Measurements from ENCODE around the gene TAOK3. TPM values are rescaled to one million over a fixed set of nuclear protein-coding genes. Genes with fewer than 3 reads are reported as not detected.
A peak's percentile ranks its signal among the peaks of the same experiment; 100 is the strongest.

TAOK3 gene
- total RNA-seq, 1 donor = 27.9 TPM

- H3K36me3 ChIP-seq (ENCODE audit: insufficient read depth, low read length) = no peaks in the 10 kb centered on the region
- H2AFZ ChIP-seq (ENCODE audit: low read length) = no peak overlapping the region
Observed at GRCh38 chr12:118373616-118374015, 909 bp upstream of the TAOK3 start.

GRCh38 chr12:118371321-118372282, 1.1 kb downstream of the TAOK3 start:
- no peak for DNase-seq (ENCODE audit: insufficient read length, low spot score, missing footprints)
- H3K9me3 ChIP-seq (ENCODE audit: low read depth, low read length) = no peaks in the 10 kb centered on the region
- peak overlapping the region; percentile 68 for H3K27ac ChIP-seq (ENCODE audit: low read depth, low read length)
- TF ChIP-seq, protein P1, sequence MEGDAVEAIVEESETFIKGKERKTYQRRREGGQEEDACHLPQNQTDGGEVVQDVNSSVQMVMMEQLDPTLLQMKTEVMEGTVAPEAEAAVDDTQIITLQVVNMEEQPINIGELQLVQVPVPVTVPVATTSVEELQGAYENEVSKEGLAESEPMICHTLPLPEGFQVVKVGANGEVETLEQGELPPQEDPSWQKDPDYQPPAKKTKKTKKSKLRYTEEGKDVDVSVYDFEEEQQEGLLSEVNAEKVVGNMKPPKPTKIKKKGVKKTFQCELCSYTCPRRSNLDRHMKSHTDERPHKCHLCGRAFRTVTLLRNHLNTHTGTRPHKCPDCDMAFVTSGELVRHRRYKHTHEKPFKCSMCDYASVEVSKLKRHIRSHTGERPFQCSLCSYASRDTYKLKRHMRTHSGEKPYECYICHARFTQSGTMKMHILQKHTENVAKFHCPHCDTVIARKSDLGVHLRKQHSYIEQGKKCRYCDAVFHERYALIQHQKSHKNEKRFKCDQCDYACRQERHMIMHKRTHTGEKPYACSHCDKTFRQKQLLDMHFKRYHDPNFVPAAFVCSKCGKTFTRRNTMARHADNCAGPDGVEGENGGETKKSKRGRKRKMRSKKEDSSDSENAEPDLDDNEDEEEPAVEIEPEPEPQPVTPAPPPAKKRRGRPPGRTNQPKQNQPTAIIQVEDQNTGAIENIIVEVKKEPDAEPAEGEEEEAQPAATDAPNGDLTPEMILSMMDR (IDR thresholded peaks at IDR 0.05; ENCODE audit: extremely low read depth, low read depth, low read length) = no peak
- peaks cover 3% of the 10 kb centered on the region for H4K20me1 ChIP-seq (ENCODE audit: insufficient read depth, low read length)
- peak overlapping the region; percentile 94 for H3K4me3 ChIP-seq (ENCODE audit: insufficient read depth, low read length)
- no peaks in the 10 kb centered on the region for H3K36me3 ChIP-seq (ENCODE audit: insufficient read depth, low read length)
- H3K4me1 ChIP-seq (ENCODE audit: insufficient read depth, low read length) = peaks cover 36% of the 10 kb centered on the region
- H2AFZ ChIP-seq (ENCODE audit: low read length) = peak overlapping the region; percentile 8
- peaks cover 64% of the 10 kb centered on the region for H3K79me2 ChIP-seq (ENCODE audit: insufficient read depth, low read length)
- H3K4me2 ChIP-seq (ENCODE audit: insufficient read depth, low read length) = peak overlapping the region; percentile 78
- no peaks in the 10 kb centered on the region for H3K27me3 ChIP-seq (ENCODE audit: insufficient read depth, low read length)

More at GRCh38 chr12:118373616-118374015, 909 bp upstream of the TAOK3 start:
- DNase-seq (ENCODE audit: insufficient read length, low spot score, missing footprints) = no peak
- Histone ChIP-seq H3K4me3 (ENCODE audit: insufficient read depth, low read length) (peak overlapping the region; percentile 94), H3K4me1 (ENCODE audit: insufficient read depth, low read length) (peaks cover 45% of the 10 kb centered on the region), H3K4me2 (ENCODE audit: insufficient read depth, low read length) (peak overlapping the region; percentile 90), H3K79me2 (ENCODE audit: insufficient read depth, low read length) (peaks cover 64% of the 10 kb centered on the region), H4K20me1 (ENCODE audit: insufficient read depth, low read length) (peaks cover 16% of the 10 kb centered on the region), H3K9me3 (ENCODE audit: low read depth, low read length) (no peaks in the 10 kb centered on the region), H3K27ac (ENCODE audit: low read depth, low read length) (peak overlapping the region; percentile 54), H3K27me3 (ENCODE audit: insufficient read depth, low read length) (no peaks in the 10 kb centered on the region)
- TF ChIP-seq, protein P1 (IDR thresholded peaks at IDR 0.05; ENCODE audit: extremely low read depth, low read depth, low read length) = no peak

DNA sequence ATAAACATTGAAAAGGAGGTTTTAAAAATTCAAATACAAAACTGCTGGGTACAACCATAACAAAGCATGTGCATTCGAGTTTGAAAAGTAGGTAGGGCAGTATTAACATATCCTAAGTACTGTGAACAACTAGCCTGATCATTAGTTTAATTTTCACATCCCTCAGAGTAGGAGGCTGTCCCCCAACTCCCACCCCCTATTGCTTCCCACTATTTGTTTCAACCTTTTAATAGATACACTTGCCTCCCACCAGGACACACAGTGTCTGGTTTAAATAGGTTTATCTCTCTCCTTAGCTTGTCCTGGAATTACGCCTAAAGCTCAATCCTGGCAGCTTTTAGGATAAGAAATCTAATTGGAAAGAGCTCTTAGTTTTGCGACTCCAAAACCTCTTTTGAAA, 2.1 kb downstream of the TAOK3 start:
- Histone ChIP-seq H2AFZ (ENCODE audit: low read length) (no peak overlapping the region), H3K27ac (ENCODE audit: low read depth, low read length) (no peak overlapping the region), H3K36me3 (ENCODE audit: insufficient read depth, low read length) (no peaks in the 10 kb centered on the region), H3K27me3 (ENCODE audit: insufficient read depth, low read length) (no peaks in the 10 kb centered on the region), H3K4me3 (ENCODE audit: insufficient read depth, low read length) (peak overlapping the region; percentile 94), H3K4me1 (ENCODE audit: insufficient read depth, low read length) (peaks cover 32% of the 10 kb centered on the region), H3K79me2 (ENCODE audit: insufficient read depth, low read length) (peaks cover 68% of the 10 kb centered on the region), H3K9me3 (ENCODE audit: low read depth, low read length) (no peaks in the 10 kb centered on the region), H4K20me1 (ENCODE audit: insufficient read depth, low read length) (peaks cover 3% of the 10 kb centered on the region), H3K4me2 (ENCODE audit: insufficient read depth, low read length) (peak overlapping the region; percentile 78)
- TF ChIP-seq, protein P1 (IDR thresholded peaks at IDR 0.05; ENCODE audit: extremely low read depth, low read depth, low read length) = no peak
- no peak for DNase-seq (ENCODE audit: insufficient read length, low spot score, missing footprints)

GRCh38 chr12:118368821-118369220, 3.9 kb downstream of the TAOK3 start:
- Histone ChIP-seq H3K4me1 (ENCODE audit: insufficient read depth, low read length) (peaks cover 16% of the 10 kb centered on the region), H3K79me2 (ENCODE audit: insufficient read depth, low read length) (peaks cover 85% of the 10 kb centered on the region), H3K27ac (ENCODE audit: low read depth, low read length) (no peak overlapping the region), H2AFZ (ENCODE audit: low read length) (no peak overlapping the region), H4K20me1 (ENCODE audit: insufficient read depth, low read length) (peaks cover 3% of the 10 kb centered on the region), H3K9me3 (ENCODE audit: low read depth, low read length) (no peaks in the 10 kb centered on the region), H3K4me2 (ENCODE audit: insufficient read depth, low read length) (no peak overlapping the region), H3K36me3 (ENCODE audit: insufficient read depth, low read length) (no peaks in the 10 kb centered on the region), H3K4me3 (ENCODE audit: insufficient read depth, low read length) (no peak overlapping the region), H3K27me3 (ENCODE audit: insufficient read depth, low read length) (no peaks in the 10 kb centered on the region)
- TF ChIP-seq, protein P1 (IDR thresholded peaks at IDR 0.05; ENCODE audit: extremely low read depth, low read depth, low read length) = no peak
- DNase-seq (ENCODE audit: insufficient read length, low spot score, missing footprints) = no peak

Measured in osteoblast (primary cell).